GM19238 (cell line): Measurements from ENCODE around the gene ZFYVE26.
"Not testable (repeated sequence)": the region's sequence is repeated elsewhere in the genome, so short reads cannot be mapped to it uniquely, and the experiment has no call there.

Experiments used
- DNase-seq: peaks from one replicate; pipeline ENCODE4 v3.0.0; 2011; ENCODE audit warnings: low spot score; ENCODE audit not compliant: insufficient read length

ZFYVE26 gene

DNA sequence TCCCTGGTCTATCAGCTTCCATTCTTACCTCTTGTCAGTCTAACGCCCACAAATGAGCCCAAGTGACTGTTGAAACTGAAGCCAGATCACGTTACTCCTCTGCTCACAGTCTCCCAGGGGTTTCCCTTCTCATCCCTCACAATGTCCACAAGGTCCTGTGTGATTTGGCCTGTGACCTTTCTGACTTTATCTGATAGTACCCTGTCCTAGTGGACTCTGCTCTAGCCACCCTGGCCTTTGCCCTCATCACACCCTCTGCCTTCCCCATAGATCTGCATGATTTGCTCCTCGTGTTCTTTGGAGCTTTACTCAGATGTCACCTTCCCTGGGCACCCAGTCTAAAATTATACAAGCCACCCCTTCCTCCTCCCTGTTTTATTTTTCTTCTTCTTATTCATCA lies 59.2 kb downstream of the ZFYVE26 start:
- no peak for DNase-seq

- DNase-seq = no peak
Observed at GRCh38 chr14:67756496-67756895, 59.9 kb downstream of the ZFYVE26 start.

GRCh38 chr14:67749341-67750084 lies 66.9 kb downstream of the ZFYVE26 start:
- DNase-seq = no peak

DNA sequence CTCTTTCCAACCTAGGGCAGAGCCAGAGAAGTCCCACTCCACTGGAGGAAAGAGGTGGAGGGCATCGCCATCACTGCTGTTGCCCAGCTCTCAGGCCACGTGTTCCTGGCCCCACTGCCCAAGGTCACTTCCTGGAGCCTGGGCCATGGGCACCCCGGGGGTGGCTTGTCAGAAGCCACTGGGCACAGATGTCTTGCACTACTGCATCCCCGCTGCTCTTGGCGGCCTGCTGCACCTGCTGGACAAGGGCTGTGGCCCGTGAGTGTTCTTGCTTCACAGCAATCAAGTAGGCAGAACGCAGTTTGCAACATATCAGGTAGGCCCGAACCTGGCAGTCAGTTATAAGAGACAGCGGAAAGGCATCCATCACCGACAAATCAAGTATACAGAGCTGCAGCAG lies 68.1 kb downstream of the ZFYVE26 start:
- DNase-seq = no peak

GRCh38 chr14:67746927-67747326 lies 69.5 kb downstream of the ZFYVE26 start:
- peak; percentile 19 for DNase-seq

DNA sequence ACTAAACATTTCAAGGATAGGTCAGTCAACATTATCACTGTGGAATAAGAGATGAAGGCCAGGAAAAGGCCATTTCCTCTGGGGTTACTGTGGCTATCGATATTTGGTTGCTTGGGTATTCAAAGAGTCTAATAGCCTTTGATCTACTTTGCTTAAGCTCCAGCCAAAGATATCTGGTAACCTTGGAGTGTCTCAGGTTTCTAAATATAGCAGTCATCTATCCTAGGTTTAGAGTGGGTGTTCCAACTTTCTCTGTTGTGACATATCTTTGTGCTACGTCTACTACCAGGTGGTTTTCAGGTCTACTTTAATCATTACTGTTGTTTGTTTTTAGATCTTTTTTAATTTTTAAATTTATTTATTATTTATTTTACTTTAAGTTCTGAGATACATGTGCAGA lies 72.3 kb downstream of the ZFYVE26 start:
- DNase-seq = no peak

DNA sequence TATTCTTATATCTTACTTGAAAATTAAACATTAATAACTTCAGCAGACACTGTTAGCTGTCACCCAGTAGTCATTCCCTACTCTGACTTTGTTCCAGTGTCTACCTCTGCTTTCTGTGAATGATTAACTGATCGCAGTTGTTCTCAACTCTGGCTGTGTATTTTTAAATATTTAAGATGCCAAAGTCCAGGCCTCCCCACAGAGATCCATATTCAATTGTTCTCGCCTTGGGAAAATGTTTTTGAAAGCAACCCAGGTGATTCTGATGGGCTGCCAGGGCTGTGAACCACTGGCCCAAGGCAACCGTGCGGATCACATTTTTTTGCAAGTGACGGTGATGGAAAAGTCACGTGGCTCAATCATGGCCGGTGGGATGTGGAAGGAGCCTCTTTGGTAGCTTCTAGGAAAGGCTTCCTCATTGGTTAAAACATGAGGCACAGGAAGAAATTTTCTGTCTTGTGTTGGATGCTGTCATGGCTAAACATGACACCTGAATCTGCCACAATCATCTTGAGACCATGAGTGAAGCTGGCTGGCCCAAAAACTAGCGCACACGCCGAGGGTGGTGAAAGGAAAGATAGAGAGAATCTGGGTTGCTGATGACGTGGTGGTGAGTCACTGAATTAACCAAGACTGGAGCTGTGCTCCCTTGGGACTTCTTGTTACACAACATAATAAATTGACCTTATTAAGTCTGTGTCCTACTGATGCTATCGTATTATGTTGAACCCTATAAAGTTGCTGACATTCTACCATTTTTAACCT lies 77.5 kb downstream of the ZFYVE26 start:
- no peak for DNase-seq

DNA sequence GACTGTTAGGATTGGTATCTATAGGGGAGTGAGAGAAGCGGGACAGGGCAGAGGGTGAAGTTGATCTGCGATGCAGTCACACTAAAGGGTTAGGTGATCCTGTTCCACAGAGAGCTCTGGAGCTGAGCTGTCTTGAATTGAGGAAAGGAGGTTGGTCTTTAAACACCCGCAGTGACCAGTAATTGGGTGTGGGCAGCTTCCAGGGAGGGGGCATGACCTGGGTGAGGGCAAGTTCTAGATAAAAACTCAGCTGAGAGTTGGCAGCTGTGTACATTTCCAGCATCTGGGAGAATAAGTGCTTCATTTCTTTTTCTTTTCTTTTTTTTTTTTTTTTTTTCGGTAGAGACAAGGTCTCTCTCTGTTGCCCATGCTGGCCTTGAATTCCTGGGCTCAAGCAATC lies 79.6 kb downstream of the ZFYVE26 start:
- no peak for DNase-seq

DNA sequence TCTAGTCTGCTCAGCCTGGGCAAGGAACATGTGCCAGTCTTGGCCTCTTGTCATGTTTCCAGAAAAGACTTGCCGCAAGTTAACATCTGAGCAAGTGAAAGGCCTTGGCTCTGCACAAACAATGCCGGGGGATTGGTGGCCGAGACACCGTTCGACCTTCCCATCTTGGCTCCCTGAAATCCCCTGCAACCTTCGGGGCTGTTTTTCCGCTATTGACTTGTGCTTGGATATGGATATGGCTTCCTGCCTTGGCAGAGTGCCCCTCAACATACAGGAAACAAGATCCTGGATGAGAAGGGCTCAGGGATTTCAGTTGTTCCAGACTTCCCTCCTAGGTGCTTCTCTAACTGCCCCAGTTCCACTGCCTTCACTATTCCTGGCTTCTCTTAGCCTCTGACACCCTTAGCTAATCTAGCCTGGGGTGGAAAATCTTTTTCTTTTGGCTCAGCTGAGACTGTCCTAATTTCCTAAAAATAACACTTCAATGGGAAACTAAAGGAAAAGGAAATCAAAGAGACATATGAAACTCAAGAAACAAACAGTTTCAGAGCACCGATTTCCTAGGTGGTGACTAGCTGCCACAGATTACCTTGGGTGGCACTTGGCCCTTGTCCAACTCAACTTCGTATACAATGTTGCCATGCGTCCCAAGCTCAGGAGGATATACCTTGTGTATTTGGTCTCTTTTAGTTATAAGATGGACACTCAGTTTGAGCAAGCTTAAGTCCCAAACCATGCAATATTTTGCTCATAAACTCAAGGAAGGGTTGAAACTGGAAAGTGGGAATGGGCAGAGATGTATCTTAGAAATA lies 80.8 kb downstream of the ZFYVE26 start:
- no peak for DNase-seq

DNA sequence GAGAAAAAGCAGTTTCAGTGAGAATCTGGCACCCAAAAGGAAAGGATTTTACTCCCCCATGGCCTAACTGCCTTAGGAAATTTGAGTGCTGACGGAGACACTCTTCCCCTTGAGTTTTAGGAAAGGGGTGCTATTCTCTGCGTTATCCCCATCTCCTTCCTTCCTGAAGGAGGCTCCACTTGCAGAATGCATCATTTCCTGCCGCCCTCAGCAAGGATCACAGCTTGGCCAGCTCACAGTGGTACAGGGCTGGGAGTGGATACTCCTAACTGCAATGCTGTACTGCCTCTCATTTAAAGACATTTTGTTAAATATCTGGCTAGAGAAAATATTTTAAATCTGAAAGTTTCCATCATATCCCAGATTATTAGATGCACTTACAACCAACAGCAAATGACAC lies 81.7 kb downstream of the ZFYVE26 start:
- no peak for DNase-seq

DNA sequence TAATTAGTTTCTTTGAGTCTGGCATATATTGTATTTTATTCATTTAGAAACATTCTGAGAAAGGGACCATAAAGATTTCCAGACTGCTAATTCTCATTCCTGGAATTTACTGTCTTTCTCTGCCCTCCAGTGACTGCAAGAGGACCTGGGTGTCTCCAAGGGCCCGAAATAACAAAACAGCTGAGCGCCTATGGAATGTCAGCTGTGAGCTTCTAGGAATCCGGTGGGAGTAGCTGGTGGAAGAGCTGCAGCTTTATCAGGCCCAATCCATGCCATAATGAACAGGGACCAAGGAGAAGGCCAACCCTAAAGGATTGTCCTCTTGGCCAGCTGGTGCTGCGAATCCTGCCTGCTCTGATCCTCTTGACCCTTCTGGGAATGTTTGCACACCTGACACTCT lies 82.8 kb downstream of the ZFYVE26 start:
- DNase-seq = no peak

- no peak for DNase-seq
Observed at GRCh38 chr14:67729072-67729885, 87.1 kb downstream of the ZFYVE26 start.

GRCh38 chr14:67728258-67728657 lies 88.1 kb downstream of the ZFYVE26 start:
- DNase-seq = no peak

- no peak for DNase-seq
Observed at GRCh38 chr14:67727361-67727760, 89.0 kb downstream of the ZFYVE26 start.

DNA sequence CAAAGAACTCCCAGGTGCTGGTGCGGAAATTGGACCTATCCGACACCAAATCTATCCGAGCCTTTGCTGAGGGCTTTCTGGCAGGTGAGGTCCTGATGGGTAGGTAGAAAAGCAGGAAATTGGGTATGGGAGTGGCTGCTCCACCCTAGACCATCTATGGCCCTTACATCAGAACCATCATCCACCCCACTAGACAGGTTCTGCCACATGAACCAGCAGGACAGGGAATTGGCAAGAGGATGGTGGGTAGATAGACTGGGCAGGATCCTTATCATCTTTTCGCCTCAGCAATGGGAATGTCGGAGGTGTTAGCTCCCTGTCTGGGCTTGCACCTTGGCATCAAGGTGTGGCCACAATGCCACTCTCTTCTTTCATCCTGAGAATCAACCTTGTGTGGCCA lies 91.2 kb downstream of the ZFYVE26 start:
- DNase-seq = no peak

DNA sequence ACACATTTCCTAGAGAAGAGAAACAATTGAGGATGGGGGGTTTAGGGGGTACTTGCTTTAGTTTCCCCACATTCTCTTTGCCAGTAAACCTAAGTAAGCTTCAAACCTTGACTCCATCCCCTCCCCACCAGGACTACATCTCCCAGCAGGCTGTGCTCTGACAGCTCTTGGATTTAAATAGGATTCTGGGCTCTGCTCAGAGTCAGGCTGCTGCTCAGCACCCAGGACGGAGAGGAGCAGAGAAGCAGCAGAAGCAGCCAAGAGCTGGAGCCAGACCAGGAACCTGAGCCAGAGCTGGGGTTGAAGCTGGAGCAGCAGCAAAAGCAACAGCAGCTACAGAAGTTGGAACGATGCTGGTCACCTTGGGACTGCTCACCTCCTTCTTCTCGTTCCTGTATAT lies 94.1 kb downstream of the ZFYVE26 start:
- no peak for DNase-seq

DNA sequence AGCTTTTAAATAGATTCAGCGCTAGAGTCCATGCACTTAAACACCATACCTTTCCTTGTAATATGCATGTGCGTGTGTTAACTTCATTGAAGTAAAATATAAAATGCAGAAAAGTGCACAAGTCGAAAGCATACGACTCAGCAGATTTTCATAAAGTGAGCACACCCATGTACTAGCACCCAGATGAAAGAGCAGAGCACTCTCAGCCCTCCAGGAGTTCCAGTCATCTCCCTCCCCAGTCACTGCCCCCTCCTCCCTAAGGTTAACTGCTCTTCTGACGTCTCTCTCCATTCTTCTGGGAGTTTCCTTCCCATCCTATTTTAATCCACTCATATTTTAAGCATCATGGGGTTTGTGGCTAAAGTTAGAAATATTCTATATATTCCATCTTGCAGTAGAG lies 94.5 kb downstream of the ZFYVE26 start:
- no peak for DNase-seq

DNA sequence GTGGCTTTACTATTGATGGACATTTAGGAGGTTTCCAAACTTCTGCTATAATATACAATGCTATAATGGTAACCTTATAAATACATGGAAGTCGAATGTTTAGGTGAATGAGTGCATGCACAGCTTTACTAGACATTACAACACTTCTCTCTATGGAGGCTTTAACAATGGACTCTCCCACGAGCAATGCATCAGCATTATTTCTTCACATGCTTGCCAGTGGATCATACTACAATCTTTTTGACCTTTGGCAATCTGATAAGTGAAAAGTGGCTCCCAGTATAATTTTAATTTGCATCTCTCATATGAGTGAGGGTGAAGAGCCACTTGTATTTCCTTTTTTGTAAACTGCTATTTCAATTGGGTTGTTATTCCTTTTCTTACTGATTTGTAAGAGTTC lies 96.5 kb downstream of the ZFYVE26 start:
- no peak for DNase-seq

DNA sequence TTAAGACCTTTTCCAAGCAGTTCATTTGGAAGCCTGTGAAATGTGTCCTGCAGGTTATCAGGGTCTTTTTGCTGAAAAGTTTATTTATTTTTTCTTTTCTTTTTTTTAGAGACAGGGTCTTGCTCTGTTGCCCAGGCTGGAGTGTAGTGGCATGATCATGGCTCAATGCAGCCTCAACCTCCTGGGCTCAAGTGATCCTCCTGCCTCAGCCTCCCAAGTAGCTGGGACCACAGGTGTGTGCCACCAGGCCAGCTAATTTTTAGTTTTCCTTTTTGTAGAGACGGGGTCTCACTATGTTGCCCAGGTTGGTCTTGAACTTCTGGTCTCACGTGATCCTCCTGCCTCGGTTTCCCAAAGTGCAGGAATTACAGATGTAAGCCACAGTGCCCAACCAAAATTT lies 97.0 kb downstream of the ZFYVE26 start:
- not testable (repeated sequence) for DNase-seq

DNA sequence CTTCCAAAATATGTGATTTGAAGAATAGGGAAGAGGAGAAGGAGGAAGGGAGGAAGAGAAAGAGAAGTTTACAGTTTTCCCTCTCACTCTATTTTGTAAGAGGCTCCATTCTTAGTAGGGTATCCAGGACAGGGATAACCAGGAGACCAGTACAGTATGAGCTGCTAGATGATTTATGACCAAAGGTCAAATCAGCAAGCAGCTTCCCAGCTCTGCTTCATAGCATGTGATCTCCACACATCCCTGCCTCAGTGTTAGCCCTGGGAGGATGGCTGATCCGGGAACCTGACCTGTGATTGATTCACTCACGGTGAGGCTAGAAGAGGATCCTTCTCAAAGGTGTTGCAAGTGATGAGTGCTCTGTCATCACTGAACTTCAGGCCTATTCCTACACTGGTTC lies 98.1 kb downstream of the ZFYVE26 start:
- no peak for DNase-seq

GRCh38 chr14:67717048-67717447 lies 99.3 kb downstream of the ZFYVE26 start:
- DNase-seq = no peak
